Stomach (tissue), 9 donors: ENCODE measurements around the gene NXN. TPM values are rescaled to one million over a fixed set of nuclear protein-coding genes. Genes with fewer than 3 reads are reported as not detected.
"Not testable (repeated sequence)": the region's sequence is repeated elsewhere in the genome, so short reads cannot be mapped to it uniquely, and the experiment has no call there.

Experiments used
- DNase-seq, 2 donors: peaks; one replicate each; pipeline versions ENCODE4 v3.0.0 to v3.0.0-alpha.2; 2013 to 2019
- H3K27ac ChIP-seq, 5 donors: fragments of 200-600 bp in 4 of 5; sonication (generic) in 4 of 5; one replicate each; pipeline ENCODE4 v1.5.1; 2013 to 2019; ENCODE audit warnings: mild to moderate bottlenecking in 1 of 5, moderate library complexity in 1 of 5
- H3K27me3 ChIP-seq, 3 donors: fragments of 200-600 bp; sonication (generic); one replicate each; pipeline ENCODE4 v1.5.1; 2017 to 2019; ENCODE audit warnings: mixed run types in 1 of 3
- H3K36me3 ChIP-seq, 4 donors: fragments of 200-600 bp; sonication (generic); 1 replicate in 3 of 4; 2 replicates in 1 of 4; pipeline ENCODE4 v1.5.1; 2016 to 2019
- H3K4me1 ChIP-seq, 4 donors: fragments of 200-600 bp; sonication (generic); one replicate each; pipeline ENCODE4 v1.5.1; 2016 to 2019
- H3K4me3 ChIP-seq, 4 donors: fragments of 200-600 bp; sonication (generic) in 3 of 4; one replicate each; pipeline ENCODE4 v1.5.1; 2016 to 2019; ENCODE audit warnings: mild to moderate bottlenecking in 1 of 4
- H3K9me3 ChIP-seq, 4 donors: fragments of 200-600 bp; sonication (generic); one replicate each; pipeline ENCODE4 v1.5.1; 2016 to 2019
- CTCF ChIP-seq, 7 experiments: fragments of 450-650 bp in 4 of 7; fragments of 200-600 bp in 3 of 7; sonication (generic) in 3 of 7; IDR thresholded peaks; one replicate each; pipeline ENCODE4 v1.5.1; 2016 to 2019; ENCODE audit warnings: antibody characterized with exemption in 7 of 7, control low read depth in 2 of 7, mild to moderate bottlenecking in 1 of 7
- EP300 ChIP-seq: sonication (generic); formaldehyde crosslinking; IDR thresholded peaks from one replicate; pipeline ENCODE4 v1.6.1; 2017; ENCODE audit warnings: antibody characterized with exemption
- POLR2A ChIP-seq, 4 donors: fragments of 450-650 bp; IDR thresholded peaks; one replicate each; pipeline ENCODE4 v1.6.1; 2016; ENCODE audit warnings: antibody characterized with exemption in 4 of 4, control low read depth in 2 of 4, mild to moderate bottlenecking in 1 of 4, moderate library complexity in 1 of 4
- POLR2AphosphoS5 ChIP-seq, 3 donors: sonication (generic); formaldehyde crosslinking; IDR thresholded peaks; one replicate each; pipeline ENCODE4 v1.6.1; 2016; ENCODE audit warnings: antibody characterized with exemption in 3 of 3
- WGBS, 5 donors: extraction: QIAGEN DNeasy Blood & Tissue Kit in 3 of 5; methylation state at CpG; one replicate each; pipeline versions ENCODE4 v1.1.5 to v1.1.7; 2013 to 2018; 5-methylcytosine and 5-hydroxymethylcytosine counted together
- intact Hi-C: fragments of 100-400 bp; cut with DNase I; formaldehyde crosslinking; loops from one replicate; pipeline ENCODE4 v1.15.1; 2023; ENCODE audit warnings: low total_unique reads
- polyA plus RNA-seq, 3 donors: library from polyadenylated mRNA; stranded (reverse); fragments of 200-250 nt; gene quantifications; one replicate each; pipeline ENCODE4 v1.2.3, GENCODE V29; 2013
- small RNA-seq, 4 donors: library from RNA; depleted of rRNA; stranded (forward); fragments of <200 nt; gene quantifications; one replicate each; pipeline ENCODE3, GENCODE V24; 2016
- total RNA-seq, 5 donors: library from RNA; depleted of rRNA; stranded (reverse); fragments of >200 nt; gene quantifications; one replicate each; pipeline versions ENCODE4 v1.1.0 to v1.2.3, GENCODE V29; 2014 to 2016
- donor health status: healthy with polysubstance abuse.
- donor health status: Bipolar disorder and iron deficiency.
- donor health status: healthy.

The NXN gene
- total and polyA plus RNA-seq, 8 donors = 17.9 to 47.8 (median 25.1) TPM

GRCh38 chr17:750431-751037, 229.0 kb downstream of the NXN start:
- no peaks in the 10 kb centered on the region for H3K27me3 ChIP-seq
- no peak for DNase-seq
- 60 to 79% (median 63%) methylated on average over 8 of the region's 8 CpGs for WGBS, 5 donors
- H3K9me3 ChIP-seq = no peaks in the 10 kb centered on the region
- peaks cover 17 to 28% (median 25%) of the 10 kb centered on the region in 4 donors for H3K4me1 ChIP-seq
- H3K36me3 ChIP-seq = peaks cover 26 to 30% (median 28%) of the 10 kb centered on the region in 4 donors
- H3K4me3 ChIP-seq = peak overlapping the region; percentile 80 to 99 (median 85)
- intact Hi-C loops = no loop called here
- TF ChIP-seq POLR2AphosphoS5 (IDR thresholded peaks at IDR 0.05) = no peak
- TF ChIP-seq POLR2A (IDR thresholded peaks at IDR 0.05) = no peak
- no peak for TF ChIP-seq EP300
- no peak for TF ChIP-seq CTCF (IDR thresholded peaks at IDR 0.05)
- H3K27ac ChIP-seq = peak overlapping the region in 3 of 5 donors; percentile 87 to 90 (median 90)

- H3K27ac ChIP-seq, H3K4me3 ChIP-seq, H3K27me3 ChIP-seq, intact Hi-C loops, DNase-seq, H3K9me3 ChIP-seq: not testable (repeated sequence)
- Histone ChIP-seq H3K4me1 (peaks cover 17 to 28% (median 25%) of the 10 kb centered on the region in 4 donors), H3K36me3 (peaks cover 38 to 41% (median 40%) of the 10 kb centered on the region in 4 donors)
- WGBS, 5 donors = 78 to 85% (median 83%) methylated on average over 6 to 7 of the region's 7 CpGs
These were observed 230.2 kb downstream of the NXN start for GRCh38 chr17:749359-749758.

Small RNA genes within 50 kb of the gene (small RNA-seq; reads per million reads assigned to genes)
- gene MIR3183 = 0 reads per million in 4 donors

Other genes with a start within 250 kb of the NXN start
- gene TLCD3A, start 247.2 kb downstream of the NXN start, total RNA-seq = 10 to 100 TPM in 4 of 5 donors, under 1 TPM in 1; 0.58 to 33.2 (median 12.2) TPM
- 10 to 100 TPM in 1 of 3 donors, 1 to 10 TPM in 2; 7.9 to 12.3 (median 8.7) TPM for gene TLCD3A, start 247.2 kb downstream of the NXN start, polyA plus RNA-seq
- gene GEMIN4, start 227.5 kb downstream of the NXN start, total RNA-seq = 10 to 100 TPM in 3 of 5 donors, 1 to 10 TPM in 2; 8.2 to 92.4 (median 21.4) TPM
- 10 to 100 TPM in 1 of 3 donors, 1 to 10 TPM in 2; 5.7 to 11.1 (median 7.8) TPM for gene GEMIN4, start 227.5 kb downstream of the NXN start, polyA plus RNA-seq
- gene GLOD4, start 197.5 kb downstream of the NXN start, total RNA-seq = 100 to 1,000 TPM in 3 of 5 donors, 10 to 100 TPM in 1, 1 to 10 TPM in 1; 6.4 to 213 (median 104) TPM
- gene GLOD4, start 197.5 kb downstream of the NXN start, polyA plus RNA-seq = 10 to 100 TPM; 38.4 to 91.2 (median 82.1) TPM
- gene MRM3, start 197.4 kb downstream of the NXN start, total RNA-seq = 10 to 100 TPM; 12.2 to 69.2 (median 39.1) TPM
- gene MRM3, start 197.4 kb downstream of the NXN start, polyA plus RNA-seq = 10 to 100 TPM; 11.2 to 16.6 (median 15.2) TPM
- 10 to 100 TPM in 2 of 5 donors, 1 to 10 TPM in 2, under 1 TPM in 1; 0.29 to 22.6 (median 8.9) TPM for gene TIMM22, start 17.4 kb upstream of the NXN start, total RNA-seq
- gene TIMM22, start 17.4 kb upstream of the NXN start, polyA plus RNA-seq = 1 to 10 TPM; 7.3 to 9.5 (median 8.6) TPM
- gene ABR, start 200.2 kb upstream of the NXN start, total RNA-seq = 1,000 to 10,000 TPM in 1 of 5 donors, 100 to 1,000 TPM in 2, 10 to 100 TPM in 2; 65.5 to 1,523 (median 142) TPM
- gene ABR, start 200.2 kb upstream of the NXN start, polyA plus RNA-seq = 10 to 100 TPM; 28.3 to 41.2 (median 40.0) TPM